ENCODE data around the gene LARP4B. TPM values are rescaled to one million over a fixed set of nuclear protein-coding genes. Genes with fewer than 3 reads are reported as not detected.

LARP4B gene
- total RNA-seq, 6 experiments from 2014 or later, result 81.5 to 88.1 (median 83.5) TPM

- H3K9me3 Mint-ChIP-seq, result no peaks in the 10 kb centered on the region
- DNase-seq, result no peak
- H3K36me3 Mint-ChIP-seq (ENCODE audit: low read depth), result peaks cover 24% of the 10 kb centered on the region
- H3K27me3 Mint-ChIP-seq (ENCODE audit: insufficient read depth), result no peaks in the 10 kb centered on the region; the same call in 1 of the 2 replicates
- H3K27ac Mint-ChIP-seq, result no peak overlapping the region
- no peak for TF ChIP-seq CTCF (IDR thresholded peaks at IDR 0.05)
- no peak overlapping the region for H3K4me3 Mint-ChIP-seq
- H3K4me1 Mint-ChIP-seq (ENCODE audit: low read depth), result peaks cover 16% of the 10 kb centered on the region
Observed at GRCh38 chr10:873020-873419, 58.5 kb downstream of the LARP4B start.

GRCh38 chr10:871951-872403 lies 59.5 kb downstream of the LARP4B start:
- no peak overlapping the region for H3K27ac Mint-ChIP-seq
- H3K4me1 Mint-ChIP-seq (ENCODE audit: low read depth), result peaks cover 12% of the 10 kb centered on the region
- no peaks in the 10 kb centered on the region; the same call in 1 of the 2 replicates for H3K27me3 Mint-ChIP-seq (ENCODE audit: insufficient read depth)
- DNase-seq, result no peak
- no peak for TF ChIP-seq CTCF (IDR thresholded peaks at IDR 0.05)
- H3K36me3 Mint-ChIP-seq (ENCODE audit: low read depth), result peaks cover 20% of the 10 kb centered on the region; the same call in 1 of the 2 replicates
- H3K4me3 Mint-ChIP-seq, result no peak overlapping the region
- no peaks in the 10 kb centered on the region for H3K9me3 Mint-ChIP-seq

GRCh38 chr10:870564-871166 lies 60.8 kb downstream of the LARP4B start:
- H3K9me3 Mint-ChIP-seq, result no peaks in the 10 kb centered on the region
- peaks cover 12% of the 10 kb centered on the region for H3K4me1 Mint-ChIP-seq (ENCODE audit: low read depth)
- no peak for DNase-seq
- TF ChIP-seq CTCF (IDR thresholded peaks at IDR 0.05), result no peak
- no peaks in the 10 kb centered on the region; the same call in 1 of the 2 replicates for H3K27me3 Mint-ChIP-seq (ENCODE audit: insufficient read depth)
- H3K36me3 Mint-ChIP-seq (ENCODE audit: low read depth), result peaks cover 24% of the 10 kb centered on the region
- H3K27ac Mint-ChIP-seq, result no peak overlapping the region
- H3K4me3 Mint-ChIP-seq, result no peak overlapping the region

GRCh38 chr10:869171-869570 lies 62.3 kb downstream of the LARP4B start:
- no peak overlapping the region for H3K4me3 Mint-ChIP-seq
- no peak for DNase-seq
- no peaks in the 10 kb centered on the region for H3K9me3 Mint-ChIP-seq
- no peak for TF ChIP-seq CTCF (IDR thresholded peaks at IDR 0.05)
- no peaks in the 10 kb centered on the region; the same call in 1 of the 2 replicates for H3K27me3 Mint-ChIP-seq (ENCODE audit: insufficient read depth)
- H3K36me3 Mint-ChIP-seq (ENCODE audit: low read depth), result peaks cover 25% of the 10 kb centered on the region
- H3K4me1 Mint-ChIP-seq (ENCODE audit: low read depth), result peaks cover 12% of the 10 kb centered on the region
- peak overlapping the region; percentile 12; the same call in 1 of the 2 replicates for H3K27ac Mint-ChIP-seq

GRCh38 chr10:867807-868206 lies 63.7 kb downstream of the LARP4B start:
- Mint-ChIP-seq H3K27me3 (ENCODE audit: insufficient read depth) (no peaks in the 10 kb centered on the region; the same call in 1 of the 2 replicates), H3K4me1 (ENCODE audit: low read depth) (peaks cover 15% of the 10 kb centered on the region), H3K9me3 (no peaks in the 10 kb centered on the region), H3K4me3 (no peak overlapping the region), H3K27ac (0 out of 2 replicates have a peak overlapping the region, but pooled peaks have one; percentile 36), H3K36me3 (ENCODE audit: low read depth) (peaks cover 39% of the 10 kb centered on the region)
- TF ChIP-seq CTCF (IDR thresholded peaks at IDR 0.05), result no peak
- no peak for DNase-seq
